Measurements from ENCODE around the gene NUAK2.

NUAK2 gene

GRCh38 chr1:205348554-205349487, 27.3 kb upstream of the NUAK2 start:
- in situ Hi-C loops (cut with MboI; ENCODE audit: low sequenced_read_pairs), result no loop called here

DNA sequence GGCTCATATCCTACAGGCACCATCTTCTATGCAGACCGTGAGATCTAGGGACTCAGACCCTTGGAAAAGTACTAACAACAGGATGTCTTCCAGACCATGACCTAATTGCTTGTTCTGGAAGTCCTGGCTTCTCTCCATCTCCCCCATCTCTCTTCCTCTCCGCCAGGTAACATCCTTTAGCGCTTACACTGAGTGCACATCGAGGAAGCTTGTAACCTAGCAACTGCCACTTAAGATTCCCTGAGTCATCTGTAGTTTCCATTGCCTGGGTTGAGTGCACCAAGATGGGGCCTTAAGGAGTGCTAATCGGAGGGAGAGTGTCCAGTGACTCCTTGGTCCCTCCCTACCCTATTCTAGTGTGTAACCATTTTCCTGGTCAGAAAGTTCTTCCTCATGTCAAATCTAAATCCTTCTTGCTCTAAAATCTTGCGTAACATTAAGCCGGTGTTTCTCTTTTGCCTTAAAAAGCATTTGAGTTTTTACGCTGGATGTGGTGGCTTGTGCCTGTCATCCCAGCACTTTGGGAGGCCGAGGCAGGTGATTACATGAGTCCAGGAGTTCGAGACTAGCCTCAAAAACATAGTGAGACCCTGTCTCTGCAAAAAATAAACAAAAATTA, 25.5 kb upstream of the NUAK2 start:
- in situ Hi-C loops (cut with MboI; ENCODE audit: low sequenced_read_pairs), result no loop called here

DNA sequence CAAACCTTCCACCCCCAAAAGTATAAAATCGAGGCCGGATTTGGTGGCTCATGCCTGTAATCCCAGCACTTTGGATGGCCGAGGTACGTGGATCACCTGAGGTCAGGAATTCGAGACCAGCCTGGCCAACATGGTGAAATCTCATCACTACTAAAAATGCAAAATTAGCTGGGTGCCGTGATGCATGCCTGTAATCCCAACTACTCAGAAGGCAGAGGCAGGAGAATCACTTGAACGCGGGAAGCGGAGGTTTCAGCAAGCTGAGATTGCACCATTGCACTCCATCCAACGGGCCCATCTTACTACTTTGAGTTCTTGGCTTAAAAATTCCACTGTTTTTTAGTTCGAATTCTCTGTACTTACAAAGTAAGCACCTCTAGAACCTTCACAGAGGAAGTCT, 24.2 kb upstream of the NUAK2 start:
- in situ Hi-C loops (cut with MboI; ENCODE audit: low sequenced_read_pairs), result no loop called here

- in situ Hi-C loops (cut with MboI; ENCODE audit: low sequenced_read_pairs), result no loop called here
Measured at GRCh38 chr1:205344066-205344928, 22.8 kb upstream of the NUAK2 start.

- in situ Hi-C loops (cut with MboI; ENCODE audit: low sequenced_read_pairs), result no loop called here
Measured at GRCh38 chr1:205343431-205344065, 22.0 kb upstream of the NUAK2 start.

- in situ Hi-C loops (cut with MboI; ENCODE audit: low sequenced_read_pairs), result no loop called here
Measured at GRCh38 chr1:205342986-205343385, 21.4 kb upstream of the NUAK2 start.

- in situ Hi-C loops (cut with MboI; ENCODE audit: low sequenced_read_pairs), result no loop called here
Measured at GRCh38 chr1:205340676-205341075, 19.1 kb upstream of the NUAK2 start.

DNA sequence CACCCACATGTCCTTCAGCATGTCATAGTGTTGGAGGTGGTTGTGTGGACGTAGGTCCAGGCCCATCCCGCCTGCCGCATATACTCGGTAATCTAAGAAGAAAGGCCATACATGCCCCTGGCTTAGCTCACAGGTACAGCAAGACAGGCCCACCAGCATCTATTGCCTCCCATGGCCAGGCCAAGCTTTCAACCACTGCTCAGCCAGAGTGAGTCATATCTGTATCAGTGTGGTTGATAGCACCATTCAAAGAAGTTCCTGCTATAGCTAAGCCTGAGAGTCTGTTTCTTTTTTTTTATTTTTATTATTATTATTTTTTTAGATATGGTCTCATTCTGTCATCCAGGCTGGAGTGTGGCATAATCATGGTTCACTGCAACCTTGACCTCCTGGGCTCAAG, 18.2 kb upstream of the NUAK2 start:
- in situ Hi-C loops (cut with MboI; ENCODE audit: low sequenced_read_pairs), result no loop called here

- in situ Hi-C loops (cut with MboI; ENCODE audit: low sequenced_read_pairs), result no loop called here
Measured at GRCh38 chr1:205339197-205339702, 17.7 kb upstream of the NUAK2 start.

DNA sequence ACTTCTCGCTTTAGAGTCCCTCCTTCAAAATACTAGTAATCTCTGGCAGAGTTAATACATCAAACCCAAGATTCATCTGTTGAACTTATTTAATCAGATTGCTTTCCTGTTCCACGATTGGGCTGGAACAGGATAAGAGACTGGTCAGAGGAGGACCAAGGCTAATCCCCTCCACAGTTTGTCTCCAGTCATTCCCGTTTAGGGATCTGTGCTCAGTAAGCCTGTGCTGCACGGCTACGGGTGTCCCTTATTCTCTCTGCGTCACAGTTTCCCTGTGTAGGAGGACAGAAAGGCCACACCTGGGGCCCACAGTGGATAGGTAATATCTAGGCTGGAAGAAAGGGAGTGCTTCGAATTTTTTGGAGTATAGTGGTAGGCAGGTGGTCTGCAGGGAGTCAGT, 16.5 kb upstream of the NUAK2 start:
- in situ Hi-C loops (cut with MboI; ENCODE audit: low sequenced_read_pairs), result no loop called here

GRCh38 chr1:205337481-205337880, 15.9 kb upstream of the NUAK2 start:
- in situ Hi-C loops (cut with MboI; ENCODE audit: low sequenced_read_pairs), result no loop called here

DNA sequence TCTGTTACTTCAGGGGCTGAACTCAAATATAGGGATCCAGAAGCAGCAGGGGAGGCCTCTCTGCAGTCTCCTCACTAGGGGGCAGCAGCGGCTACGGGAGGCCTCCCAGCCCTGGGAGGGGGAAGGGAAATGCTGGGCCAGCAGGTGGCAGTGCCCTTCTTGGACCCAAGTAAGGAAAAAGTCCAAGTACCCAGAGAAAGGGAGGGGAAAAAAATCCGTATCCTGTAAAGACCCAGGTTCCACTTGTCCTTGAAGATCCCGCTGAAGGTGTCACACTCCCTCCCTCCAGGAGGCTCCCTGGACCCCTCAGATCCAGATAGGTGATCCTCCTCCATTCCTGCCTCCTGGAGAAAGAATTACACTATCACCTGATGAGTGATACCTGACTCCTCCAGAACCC, 14.1 kb upstream of the NUAK2 start:
- in situ Hi-C loops (cut with MboI; ENCODE audit: low sequenced_read_pairs), result no loop called here

DNA sequence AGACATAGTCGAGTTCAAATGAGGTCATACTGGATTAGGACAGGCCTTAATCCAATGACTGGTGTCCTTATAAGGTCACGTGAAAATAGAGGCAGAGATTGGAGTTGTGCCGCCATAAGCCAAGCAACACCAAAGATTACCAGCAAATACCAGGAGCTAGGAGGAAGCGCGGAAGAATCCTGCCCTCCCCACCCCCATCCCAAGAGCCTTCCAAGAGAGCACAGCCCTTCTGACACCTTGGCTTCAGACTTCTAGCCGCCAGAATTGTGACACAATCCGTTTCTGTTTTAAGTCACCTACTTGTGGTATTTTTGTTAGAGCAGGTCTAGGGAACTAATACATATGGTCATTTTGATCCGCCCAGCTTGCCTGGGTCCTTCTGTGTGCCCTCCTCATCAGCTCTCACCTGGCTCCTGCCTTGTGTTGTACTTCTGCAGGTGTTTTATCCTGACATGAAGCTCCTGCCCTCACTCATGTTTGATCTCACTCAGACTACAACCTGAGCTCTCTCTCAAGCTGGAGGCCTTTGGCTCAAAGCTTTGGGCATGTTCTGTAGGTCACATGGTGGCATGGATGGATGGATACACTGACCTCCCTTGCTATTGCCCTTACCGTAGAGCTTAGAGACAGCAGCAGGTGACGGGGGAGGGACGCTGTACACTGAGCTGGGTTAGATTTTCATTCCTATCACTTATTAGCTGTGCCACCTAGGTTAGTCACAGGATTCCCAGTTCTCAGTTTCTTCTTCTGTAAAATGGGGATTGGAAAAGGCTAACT, 10.7 kb upstream of the NUAK2 start:
- in situ Hi-C loops (cut with MboI; ENCODE audit: low sequenced_read_pairs), result no loop called here

DNA sequence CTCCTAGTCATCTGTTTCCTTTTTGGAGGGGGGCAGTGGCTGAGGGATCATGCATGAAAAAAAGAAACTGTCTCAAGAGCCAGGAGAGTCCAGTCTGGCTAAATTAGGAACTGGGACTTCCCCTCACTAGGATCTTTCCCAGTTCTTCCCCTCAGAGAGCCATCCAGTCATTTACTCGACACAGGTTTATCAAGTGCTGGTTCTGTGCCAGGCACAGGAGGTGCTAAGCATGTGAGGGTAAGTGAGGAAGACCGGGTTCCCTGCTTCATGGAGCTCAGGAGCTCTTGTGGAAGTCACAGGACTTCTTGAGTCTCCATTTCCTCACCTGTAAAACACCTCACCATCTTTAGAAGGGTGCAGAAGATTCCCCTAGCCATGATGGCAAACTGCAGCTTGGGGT, 8.6 kb upstream of the NUAK2 start:
- in situ Hi-C loops (cut with MboI; ENCODE audit: low sequenced_read_pairs), result no loop called here

GRCh38 chr1:205329719-205330118, 8.2 kb upstream of the NUAK2 start:
- in situ Hi-C loops (cut with MboI; ENCODE audit: low sequenced_read_pairs), result no loop called here

DNA sequence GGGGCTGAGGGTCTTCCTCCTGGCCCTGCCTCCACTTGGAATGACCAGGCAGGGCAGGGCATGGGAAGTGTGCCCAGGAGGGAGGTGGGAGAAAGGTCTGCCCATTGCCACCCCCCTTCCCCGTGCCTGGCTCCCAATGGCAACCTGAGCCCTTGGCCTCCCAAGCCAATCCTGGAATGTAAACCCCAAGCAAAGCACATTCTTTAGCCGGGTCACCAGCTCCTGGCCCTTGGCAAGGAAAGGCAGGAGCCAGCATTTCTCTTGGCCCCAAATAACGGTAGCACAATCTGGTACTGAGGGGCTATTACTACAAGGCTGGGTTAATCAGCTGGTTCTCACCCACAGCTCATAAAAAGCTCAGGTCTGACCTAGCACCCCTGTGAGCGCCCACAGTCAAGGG, 6.9 kb upstream of the NUAK2 start:
- in situ Hi-C loops (cut with MboI; ENCODE audit: low sequenced_read_pairs), result no loop called here

DNA sequence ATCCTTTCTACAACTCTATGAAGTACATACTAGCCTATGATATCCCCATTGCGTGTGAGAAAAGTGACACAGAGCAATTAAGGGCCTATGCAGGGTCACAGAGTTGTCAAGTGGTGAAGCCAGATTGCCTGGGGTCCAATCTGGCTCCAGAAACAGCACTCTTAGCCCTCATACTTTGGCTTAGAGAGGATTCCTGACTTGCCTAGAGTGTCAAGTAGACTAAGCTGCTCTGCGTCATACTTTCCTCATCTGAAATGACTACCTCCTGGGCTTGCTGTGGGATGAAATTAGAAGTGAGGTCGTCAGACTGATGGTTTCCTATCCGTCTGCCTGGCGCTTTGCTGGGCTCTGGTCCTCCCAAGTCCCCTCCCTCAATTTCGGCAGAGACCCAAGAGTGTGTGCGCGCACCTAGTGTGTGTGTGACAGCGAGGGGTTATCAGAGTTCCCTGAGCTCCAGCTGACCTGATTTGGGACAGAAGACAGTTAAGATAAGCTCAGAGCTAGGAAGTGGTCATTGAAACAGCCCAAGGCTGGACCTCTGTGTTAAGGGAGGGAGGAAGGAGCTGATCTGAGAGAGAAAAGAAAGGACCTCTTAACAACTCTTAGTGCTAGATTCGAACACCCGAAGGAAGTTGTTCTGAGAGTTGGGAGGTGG, 5.4 kb upstream of the NUAK2 start:
- in situ Hi-C loops (cut with MboI; ENCODE audit: low sequenced_read_pairs), result no loop called here

DNA sequence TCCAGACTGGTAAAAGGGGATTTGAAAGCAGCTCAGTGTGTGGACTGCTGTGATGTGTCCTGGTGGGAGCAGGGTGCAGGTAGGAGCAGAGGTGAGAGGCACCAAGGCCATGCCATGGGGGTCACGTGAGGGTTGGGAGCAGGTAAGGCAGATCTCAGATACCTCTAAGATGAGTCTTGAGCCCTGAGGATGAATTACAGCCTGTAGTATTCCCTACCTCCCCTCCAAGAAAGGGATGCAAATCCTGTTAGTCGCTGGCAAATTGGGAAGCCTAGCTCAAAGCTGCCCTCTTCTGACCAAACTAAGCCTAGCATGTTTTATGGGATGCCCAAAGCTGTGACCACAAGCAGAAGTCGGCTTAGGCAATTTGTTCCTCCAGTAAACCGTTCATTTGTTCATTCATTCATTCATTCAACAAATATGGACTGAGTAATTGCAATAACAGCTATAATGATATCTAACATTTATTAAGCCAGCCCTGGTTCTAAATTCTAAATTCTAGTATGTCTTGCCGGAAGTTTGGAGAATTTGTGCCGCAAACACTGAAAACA, 3.9 kb upstream of the NUAK2 start:
- in situ Hi-C loops (cut with MboI; ENCODE audit: low sequenced_read_pairs), result no loop called here

GRCh38 chr1:205324781-205325180, 3.2 kb upstream of the NUAK2 start:
- in situ Hi-C loops (cut with MboI; ENCODE audit: low sequenced_read_pairs), result loop anchor here (5.0 kb wide), 1 partner anchor 37 kb away; no protein-coding TSS in a partner anchor
